Activated T-cell treated with anti-CD3 and anti-CD28 coated beads, Interleukin-2, amount 50 U/mL, for 48 hours (primary cell): ENCODE data around the gene POFUT1.

Experiments used
- DNase-seq, 2 experiments: peaks; one replicate each; pipeline ENCODE4 v3.0.0-alpha.2; 2020

The POFUT1 gene

DNA sequence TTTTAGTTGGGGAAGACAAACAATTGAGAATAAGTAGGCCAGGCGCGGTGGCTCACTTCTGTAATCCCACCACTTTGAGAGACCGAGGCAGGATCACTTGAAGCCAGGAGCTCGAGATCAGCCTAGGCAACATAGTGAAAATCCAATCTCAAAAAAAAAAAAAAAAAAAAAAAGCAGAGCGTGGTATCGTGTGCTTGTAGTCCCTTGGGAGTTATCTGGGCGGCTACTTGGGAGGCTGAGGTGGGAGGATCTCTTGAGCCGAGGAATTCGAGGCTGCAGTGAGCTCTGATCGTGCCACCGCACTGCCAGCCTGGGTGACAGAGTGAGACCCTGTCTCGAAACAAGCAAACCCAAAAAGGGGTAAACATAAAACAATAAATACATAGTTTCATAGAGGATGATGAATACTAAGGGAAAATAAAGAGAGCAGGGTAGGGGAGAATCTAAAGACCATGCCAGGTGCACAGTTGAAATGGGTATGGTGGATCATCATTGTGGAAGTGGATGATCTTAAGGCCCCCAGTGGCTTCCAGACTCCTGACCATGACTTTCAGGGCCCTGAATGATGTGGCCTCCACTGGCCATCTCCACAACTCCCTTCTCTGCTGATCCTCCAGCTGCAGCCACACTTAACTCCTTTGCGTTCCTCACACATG lies 947 bp downstream of the POFUT1 start:
- no peak for DNase-seq

DNA sequence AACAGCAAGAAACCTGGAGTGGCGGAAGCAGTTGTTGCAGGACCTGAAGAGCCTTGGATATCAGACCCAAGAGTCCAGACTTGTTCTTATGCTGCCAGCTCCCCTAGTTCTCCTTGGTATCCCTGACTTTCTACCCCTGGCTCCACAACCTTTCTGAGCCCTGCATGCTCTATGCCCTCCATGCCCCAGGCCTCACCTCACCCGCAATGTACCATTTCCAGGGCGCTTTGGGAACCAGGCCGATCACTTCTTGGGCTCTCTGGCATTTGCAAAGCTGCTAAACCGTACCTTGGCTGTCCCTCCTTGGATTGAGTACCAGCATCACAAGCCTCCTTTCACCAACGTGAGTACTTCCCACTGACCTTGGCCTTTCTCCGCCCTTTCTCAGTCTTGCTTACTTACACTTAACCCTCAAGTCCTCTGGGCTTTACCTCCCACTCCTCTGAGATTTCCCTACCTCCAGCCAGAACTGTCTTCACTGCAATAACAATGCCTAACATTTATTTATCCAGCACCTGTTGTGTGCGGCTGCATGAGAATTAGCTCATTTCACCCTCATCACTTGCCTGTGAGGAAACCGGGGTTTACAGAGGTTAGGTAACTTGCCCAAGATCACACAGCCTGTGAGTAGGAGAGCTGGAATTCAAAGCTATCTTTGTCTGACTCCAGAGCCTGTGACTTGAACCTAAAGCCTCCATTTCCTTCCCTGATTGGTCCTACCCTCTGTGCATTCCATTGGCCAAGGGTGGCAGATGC lies 2.3 kb downstream of the POFUT1 start:
- no peak for DNase-seq

DNA sequence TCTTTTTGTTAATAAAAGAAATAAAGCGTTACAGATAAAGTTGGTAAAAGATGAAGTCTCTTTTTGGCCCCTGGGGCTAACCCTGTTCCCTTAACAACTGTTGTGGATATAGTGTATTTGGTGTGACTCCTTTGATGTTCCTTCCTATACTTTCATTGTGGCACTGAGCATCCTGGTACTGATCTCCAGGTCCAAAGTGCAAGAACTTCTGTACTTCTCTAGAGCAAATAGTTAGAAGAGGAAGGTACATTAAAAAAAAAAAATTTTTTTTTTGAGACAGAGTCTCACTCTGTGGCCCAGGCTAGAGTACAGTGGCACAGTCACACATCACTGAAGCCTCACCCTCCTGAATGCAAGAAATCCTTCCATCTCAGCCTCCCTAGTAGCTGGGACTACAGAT lies 6.2 kb downstream of the POFUT1 start:
- no peak for DNase-seq

DNA sequence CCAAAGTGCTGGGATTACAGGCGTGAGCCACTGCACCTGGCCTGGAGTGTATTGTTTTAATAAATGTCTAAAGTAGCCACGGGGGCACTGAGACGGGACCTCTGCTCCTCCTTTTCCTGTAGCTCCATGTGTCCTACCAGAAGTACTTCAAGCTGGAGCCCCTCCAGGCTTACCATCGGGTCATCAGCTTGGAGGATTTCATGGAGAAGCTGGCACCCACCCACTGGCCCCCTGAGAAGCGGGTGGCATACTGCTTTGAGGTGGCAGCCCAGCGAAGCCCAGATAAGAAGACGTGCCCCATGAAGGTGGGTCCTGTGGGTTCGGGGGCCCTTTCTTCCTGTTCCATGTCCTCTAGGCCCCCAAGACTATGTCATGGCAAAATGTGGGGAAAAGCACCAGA lies 7.5 kb downstream of the POFUT1 start:
- no peak for DNase-seq

- no peak for DNase-seq
Observed at GRCh38 chr20:32215729-32216128, 8.0 kb downstream of the POFUT1 start.

DNA sequence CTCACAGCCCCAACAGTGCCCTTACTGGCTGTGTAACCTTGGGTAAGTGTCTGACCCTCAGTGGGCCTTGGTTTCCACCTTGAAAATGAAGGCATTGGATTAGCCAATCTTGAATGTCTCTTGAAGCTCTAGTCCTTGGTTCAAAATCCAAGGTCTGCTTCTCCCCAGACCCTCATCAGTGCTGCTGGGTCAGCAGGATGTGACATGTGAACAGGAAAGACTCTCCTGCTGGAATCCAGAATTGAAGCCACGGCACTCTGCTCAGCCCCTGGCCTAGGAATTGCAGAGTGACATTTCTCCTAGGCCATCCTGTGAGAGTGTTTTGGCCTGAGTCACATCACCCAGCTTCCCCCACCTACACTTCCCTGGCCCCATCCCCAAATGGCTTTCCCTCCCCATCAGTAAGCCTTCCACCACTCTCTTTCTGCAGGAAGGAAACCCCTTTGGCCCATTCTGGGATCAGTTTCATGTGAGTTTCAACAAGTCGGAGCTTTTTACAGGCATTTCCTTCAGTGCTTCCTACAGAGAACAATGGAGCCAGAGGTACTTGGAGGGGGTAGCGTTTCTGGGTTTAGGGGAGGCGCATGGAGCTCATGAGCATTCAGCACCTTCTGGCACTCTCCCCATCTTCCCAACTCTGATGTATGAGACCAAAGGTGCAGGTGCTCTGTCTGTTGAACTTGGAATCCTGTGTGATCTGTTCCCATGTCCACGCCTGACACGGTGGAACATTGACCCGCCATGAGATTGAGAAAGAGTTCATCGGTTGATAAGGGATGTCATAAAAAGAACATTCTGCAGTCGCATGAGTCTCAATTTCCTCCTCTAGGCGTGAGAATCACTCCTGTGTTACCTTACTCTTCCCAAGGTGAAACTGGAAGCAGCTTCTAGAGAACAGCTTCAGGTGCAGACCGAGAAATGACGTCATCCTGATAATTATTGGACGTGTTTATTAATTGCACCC lies 8.8 kb downstream of the POFUT1 start:
- no peak for DNase-seq

GRCh38 chr20:32218156-32218900 lies 10.6 kb downstream of the POFUT1 start:
- no peak for DNase-seq

- no peak for DNase-seq
Observed at GRCh38 chr20:32224463-32224862, 16.8 kb downstream of the POFUT1 start.

DNA sequence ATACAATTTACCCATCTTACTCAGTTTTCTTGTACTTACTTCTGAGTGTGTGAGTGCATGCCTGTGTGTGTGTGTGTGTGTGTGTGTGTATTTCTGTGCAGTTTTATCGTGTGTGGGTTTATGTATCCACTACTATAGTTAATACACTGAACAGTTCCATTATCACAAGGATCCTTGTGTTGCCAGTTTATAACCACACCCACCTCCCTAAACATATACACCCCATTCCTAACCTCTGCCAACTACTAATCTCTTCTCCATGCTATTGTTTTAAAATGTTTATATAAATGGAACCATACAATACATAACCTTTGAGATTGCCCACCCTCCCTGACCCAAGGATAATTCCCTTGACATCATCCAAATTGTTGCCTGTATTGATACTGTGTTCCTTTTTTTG lies 18.7 kb downstream of the POFUT1 start:
- no peak for DNase-seq

- no peak for DNase-seq
Observed at GRCh38 chr20:32227306-32227705, 19.6 kb downstream of the POFUT1 start.

- DNase-seq = no peak
Observed at GRCh38 chr20:32227744-32228688, 20.3 kb downstream of the POFUT1 start.

DNA sequence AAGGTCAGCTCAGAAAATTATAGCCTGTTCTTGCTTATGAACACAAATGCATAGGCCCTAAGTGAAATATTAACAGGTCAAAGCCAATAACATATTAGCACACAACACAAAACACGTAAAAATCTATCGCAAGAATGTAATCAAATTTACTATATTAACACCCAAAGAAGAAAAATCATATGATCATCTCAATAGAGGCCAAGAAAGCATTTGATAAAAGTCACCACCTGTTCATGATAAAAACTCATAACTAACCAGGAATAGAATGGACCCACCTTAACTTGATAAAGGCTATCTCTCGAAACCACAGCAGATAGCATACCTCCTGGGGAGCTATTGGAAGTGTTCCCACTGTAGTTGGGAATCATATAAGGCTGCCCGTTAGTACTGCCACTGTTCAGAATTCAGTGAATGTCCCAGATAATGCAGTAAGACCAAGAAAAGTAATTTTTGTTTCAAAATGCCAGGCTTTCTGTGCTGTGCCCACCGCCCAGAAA lies 21.6 kb downstream of the POFUT1 start:
- DNase-seq = no peak

GRCh38 chr20:32230707-32231106 lies 23.0 kb downstream of the POFUT1 start:
- no peak for DNase-seq

GRCh38 chr20:32231245-32231644 lies 23.6 kb downstream of the POFUT1 start:
- no peak for DNase-seq

DNA sequence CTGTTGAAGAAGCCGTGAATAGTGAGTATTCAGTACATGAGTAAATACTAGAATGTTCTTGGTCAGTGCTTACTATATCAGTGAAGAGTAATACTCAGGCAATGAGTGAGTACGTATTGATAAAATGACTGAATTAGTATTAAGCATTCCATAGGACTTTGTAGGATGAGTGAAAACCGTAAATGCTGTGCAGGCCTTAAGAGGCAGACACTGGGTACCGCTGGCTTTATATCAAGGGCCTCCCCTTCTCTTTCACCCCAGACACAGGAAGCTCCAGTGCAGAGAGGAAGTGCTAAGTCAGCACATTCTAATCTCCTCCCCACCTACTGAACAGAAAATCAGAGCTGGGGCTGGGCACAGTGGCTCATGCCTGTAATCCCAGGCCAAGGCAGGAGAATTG lies 24.2 kb downstream of the POFUT1 start:
- peak; percentile 54 to 64 for DNase-seq

DNA sequence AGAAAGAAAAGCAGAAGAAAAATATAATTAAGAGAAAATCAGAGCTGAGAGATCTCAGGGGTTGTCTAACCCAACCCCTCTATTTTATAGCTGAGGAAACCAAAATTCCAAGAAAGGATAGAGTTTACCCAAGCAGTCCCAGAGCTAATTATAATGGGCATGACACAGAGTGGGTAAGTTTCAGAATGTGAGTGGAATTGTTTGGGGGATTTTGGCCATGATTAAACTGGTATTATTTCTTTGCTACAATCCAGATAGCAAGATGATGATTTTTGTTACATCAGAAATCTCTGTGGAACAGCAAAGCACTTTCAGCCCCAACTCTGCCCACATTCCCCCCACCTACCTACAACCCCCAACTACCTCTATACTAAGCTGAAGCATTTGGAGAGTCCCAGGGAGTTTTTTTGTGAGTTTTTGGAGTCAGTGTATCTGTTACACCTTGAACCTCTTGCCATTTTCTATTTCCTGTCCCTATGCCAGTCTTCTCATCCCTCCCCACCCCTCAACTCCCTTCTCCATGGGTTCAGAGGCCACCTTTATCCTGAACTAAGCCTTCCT lies 24.7 kb downstream of the POFUT1 start:
- DNase-seq = no peak

GRCh38 chr20:32233286-32233685 lies 25.6 kb downstream of the POFUT1 start:
- no peak for DNase-seq

GRCh38 chr20:32234135-32234808 lies 26.6 kb downstream of the POFUT1 start:
- DNase-seq = no peak

- DNase-seq = no peak
Observed at GRCh38 chr20:32235331-32236047, 27.8 kb downstream of the POFUT1 start.

DNA sequence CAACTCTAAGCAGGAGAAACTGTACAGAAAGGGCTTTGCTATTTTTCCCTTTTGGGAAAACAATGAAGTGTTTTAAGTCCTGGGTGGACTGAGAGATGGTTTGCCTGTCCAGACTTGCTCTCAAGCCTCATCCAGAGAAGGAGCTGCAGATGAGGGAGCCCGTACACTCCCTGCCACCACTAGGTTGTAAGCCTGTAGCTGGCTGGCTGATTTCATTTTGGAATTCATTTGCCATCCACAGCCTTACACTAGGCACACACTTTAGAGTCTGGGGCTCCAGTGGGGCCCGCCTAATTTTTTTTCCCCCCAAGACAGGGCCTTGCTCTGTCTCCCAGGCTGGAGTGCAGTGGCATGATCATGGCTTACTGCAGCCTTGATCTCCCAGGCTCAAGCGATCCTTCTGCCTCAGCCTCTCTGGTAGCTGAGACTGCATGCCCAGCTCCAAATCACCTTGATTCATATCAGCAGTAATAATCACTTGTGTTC lies 28.4 kb downstream of the POFUT1 start:
- DNase-seq = no peak
